ENCODE results near the gene MAML1.

The MAML1 gene

GRCh38 chr5:179806250-179807048 lies 73.8 kb downstream of the MAML1 start, which contains the start of gene MGAT4B:
MGAT4B (minus strand) TSS chr5:179806866; CDS start chr5:179806583, 283 bp downstream.
- no peak for DNase-seq

DNA sequence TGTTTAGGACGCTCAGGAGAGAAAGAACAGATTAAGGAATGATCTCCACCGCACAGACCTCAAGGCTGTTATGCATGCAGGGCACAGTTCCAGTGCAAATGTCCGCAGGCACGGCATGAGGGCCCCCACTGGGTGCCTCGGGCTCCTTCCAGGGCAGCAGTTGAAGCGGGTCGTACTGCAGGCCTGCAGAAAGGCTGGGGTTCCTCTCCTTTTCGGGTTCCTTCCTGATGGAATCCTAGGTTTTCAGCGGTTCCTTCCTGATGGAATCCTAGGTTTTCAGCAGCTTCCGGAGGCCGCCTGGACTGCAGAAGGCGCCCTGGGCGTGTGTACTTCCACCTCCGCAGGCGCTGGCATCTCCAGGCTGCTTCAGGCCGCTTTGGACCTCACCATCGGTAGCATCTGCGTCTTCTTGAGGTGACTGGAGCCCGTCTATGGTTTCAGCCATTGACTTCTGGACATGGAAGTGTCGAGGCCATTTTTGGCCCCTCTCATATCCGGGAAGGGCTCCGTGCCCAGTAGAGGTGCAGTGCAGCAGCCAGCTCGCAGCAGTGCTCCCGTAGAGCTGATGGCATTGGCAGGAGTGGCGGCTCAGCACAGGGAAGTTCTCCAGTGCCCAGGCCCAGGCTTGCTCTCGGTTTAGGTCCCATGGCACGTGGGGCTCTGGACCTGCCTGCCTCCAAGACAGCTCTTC lies 79.7 kb downstream of the MAML1 start:
- no peak for DNase-seq

GRCh38 chr5:179812997-179813607 lies 80.5 kb downstream of the MAML1 start:
- DNase-seq, result no peak

GRCh38 chr5:179814090-179814489 lies 81.5 kb downstream of the MAML1 start:
- DNase-seq, result no peak

DNA sequence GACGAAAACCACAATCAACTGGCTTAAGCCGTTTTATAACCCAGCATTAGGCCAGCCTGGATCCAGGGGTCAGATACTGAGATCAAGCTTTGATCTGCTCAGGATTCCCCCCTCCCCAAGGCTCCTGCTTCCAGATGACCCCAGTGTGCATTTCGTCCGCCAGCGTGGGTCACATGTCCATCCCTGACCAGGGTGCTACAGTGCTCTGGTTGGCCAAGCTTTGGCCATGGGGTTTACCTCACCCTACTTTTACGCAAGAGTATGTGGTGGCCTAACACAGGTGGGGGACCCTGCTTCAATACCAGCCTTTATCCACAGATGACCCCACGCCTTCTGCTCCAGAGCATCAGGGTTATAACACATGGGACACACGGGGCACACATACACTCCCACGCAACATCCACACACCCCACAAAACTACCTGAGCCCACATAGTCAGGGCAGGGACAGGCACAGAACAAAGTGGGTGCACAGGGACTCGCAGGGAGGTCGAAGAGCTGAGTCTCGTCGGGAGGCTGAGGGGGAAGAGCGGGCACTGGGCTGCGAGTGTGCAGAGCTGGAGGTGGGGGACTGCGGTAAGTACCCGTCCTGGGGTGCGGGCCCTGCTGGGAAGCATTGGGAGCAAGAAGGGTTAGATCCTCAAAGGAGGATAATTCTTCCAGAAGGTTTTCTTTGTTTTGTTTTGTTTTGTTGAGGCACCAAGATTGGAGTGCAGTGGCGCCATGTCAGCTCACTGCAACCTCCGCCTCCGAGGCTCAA lies 83.0 kb downstream of the MAML1 start:
- no peak for DNase-seq

DNA sequence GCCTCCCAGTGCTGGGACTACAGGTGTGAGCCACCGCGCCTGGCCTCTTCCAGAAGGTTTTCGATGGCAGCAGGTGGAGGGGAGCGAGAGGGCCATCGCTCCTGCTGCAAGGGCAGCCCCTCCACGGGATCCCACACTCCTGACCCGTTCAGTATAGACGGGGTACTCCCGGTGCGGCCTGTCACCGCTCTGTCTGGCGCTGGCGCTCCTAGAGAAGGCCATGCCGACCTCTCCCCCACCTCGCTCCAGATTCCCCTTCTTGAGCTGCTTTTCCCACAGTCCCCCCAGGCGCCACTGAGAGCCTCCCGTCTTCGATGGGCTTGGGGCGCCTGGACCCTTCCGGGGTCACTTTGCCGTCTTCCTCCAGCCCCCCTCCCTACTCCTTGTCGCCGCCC lies 83.8 kb downstream of the MAML1 start:
- DNase-seq, result no peak

GRCh38 chr5:179816796-179817469 lies 84.3 kb downstream of the MAML1 start:
- no peak for DNase-seq

DNA sequence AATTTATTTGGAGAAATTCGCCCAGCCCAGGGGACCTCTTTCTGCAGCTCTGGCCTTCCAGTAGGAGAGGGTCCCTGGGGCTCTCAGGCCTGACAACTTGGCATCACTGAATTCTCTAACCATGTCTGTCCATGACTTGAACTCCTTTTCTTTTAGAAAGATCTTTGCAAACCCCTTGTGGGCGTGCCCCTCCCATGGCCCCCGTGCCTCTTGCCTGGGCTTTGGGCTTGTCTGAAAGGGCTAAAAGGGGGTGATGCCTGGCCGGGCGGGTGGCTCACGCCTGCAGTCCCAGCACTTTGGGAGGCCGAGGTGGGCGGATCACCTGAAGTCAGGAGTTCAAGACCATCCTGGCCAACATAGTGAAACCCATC lies 84.8 kb downstream of the MAML1 start:
- DNase-seq, result no peak

- DNase-seq, result no peak
Observed at GRCh38 chr5:179817890-179818745, 85.5 kb downstream of the MAML1 start.

- no peak for DNase-seq
Observed at GRCh38 chr5:179818746-179819295, 86.2 kb downstream of the MAML1 start.

GRCh38 chr5:179819296-179820126 lies 86.9 kb downstream of the MAML1 start:
- no peak for DNase-seq

DNA sequence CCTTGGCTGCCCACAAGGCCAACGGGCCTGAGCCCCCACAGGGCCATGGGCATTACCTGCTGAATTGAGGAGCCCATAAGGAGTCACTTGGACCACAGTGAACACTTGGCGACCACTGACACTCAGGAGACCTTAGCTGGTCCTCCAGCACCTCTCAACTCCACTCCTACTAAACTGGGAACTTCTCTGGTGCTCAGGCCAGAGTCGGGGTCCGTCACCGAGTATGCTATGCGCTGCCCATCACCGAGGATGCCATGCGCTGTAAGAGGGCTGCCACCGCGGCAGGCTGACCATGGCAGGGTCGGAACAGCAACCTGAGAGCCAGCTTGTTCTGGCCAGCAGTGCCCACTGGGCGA lies 87.5 kb downstream of the MAML1 start:
- DNase-seq, result no peak

DNA sequence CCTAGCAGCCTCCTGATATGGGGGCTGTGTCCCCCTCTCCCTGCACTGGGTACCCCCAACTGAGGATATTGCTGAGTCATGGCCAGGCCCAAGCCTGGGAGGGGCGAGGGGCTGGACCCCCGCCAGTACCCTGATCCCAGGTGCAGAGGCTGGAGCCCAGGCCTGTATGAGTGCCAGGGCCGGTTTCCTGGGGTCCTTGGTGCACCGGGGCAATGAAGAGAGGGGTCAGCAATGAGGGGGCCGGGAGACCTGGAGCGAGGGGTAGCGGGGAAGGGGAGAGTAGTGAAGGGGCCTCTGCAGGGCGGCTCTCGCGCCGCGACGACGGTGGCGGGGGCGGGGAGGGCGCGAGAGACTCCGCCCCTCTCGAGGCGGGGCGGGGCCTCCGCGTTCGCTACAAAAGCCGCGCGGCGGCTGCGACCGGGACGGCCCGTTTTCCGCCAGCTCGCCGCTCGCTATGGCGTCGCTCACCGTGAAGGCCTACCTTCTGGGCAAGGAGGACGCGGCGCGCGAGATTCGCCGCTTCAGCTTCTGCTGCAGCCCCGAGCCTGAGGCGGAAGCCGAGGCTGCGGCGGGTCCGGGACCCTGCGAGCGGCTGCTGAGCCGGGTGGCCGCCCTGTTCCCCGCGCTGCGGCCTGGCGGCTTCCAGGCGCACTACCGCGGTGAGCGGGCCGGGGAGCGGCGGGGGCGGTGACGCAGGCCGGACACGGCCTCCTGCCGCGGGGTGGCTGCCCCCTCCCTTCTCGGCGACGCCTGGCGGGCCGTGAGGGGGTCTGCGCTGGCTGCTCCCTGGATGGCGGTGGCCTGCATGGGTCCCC lies 88.1 kb downstream of the MAML1 start, which contains the start of gene SQSTM1:
Gene SQSTM1, plus strand, starts transcription at position 423 of the 815 bp plus-strand sequence. Its CDS starts 32 bp downstream, at position 455.
- no peak for DNase-seq

GRCh38 chr5:179821298-179822058 lies 88.9 kb downstream of the MAML1 start:
- peak; percentile 73 for DNase-seq

DNA sequence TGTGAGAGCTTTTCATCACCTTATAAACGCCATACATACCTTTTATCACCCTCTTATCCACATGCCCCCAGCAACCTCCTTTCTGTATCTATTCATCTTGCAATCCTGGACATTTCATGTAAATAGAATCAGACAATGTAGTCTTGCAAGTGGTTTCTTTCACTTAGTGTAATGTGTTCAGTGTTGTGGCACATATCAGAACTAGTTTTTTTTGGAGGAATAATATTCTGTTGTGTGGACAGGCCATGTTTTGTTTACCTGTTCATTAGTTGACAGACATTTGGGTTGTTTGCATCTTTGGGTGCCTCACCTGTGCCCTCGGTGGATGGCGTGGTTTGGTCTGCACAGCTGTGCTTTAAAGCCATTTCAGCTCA lies 89.4 kb downstream of the MAML1 start:
- no peak for DNase-seq

DNA sequence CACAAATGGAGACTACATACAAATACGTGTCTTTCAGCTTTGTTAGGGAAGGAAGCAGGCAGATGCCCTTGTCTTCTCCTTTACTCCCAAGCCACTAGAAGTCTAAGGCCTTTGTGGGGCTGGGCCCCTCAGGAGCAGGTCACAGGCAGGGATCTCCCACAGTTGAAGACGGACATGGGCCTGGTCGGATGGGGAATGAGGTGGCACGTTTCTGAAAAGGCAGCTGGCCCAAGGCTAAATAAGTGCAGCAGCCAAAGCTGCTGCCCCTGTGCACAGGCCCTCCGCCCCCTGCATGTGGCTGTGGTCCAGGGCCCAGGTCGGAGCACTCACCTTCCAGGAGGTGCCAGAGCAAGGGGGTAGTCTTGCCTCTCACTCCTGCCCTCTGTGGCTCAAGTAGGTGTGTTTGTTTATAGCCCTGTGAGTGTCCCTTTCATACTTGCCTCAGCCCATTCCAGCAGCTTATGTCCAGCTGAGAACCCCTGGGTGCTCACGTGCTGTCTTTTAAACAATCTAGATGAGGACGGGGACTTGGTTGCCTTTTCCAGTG lies 89.9 kb downstream of the MAML1 start:
- DNase-seq, result no peak

- no peak for DNase-seq
Observed at GRCh38 chr5:179823937-179824744, 91.5 kb downstream of the MAML1 start.

DNA sequence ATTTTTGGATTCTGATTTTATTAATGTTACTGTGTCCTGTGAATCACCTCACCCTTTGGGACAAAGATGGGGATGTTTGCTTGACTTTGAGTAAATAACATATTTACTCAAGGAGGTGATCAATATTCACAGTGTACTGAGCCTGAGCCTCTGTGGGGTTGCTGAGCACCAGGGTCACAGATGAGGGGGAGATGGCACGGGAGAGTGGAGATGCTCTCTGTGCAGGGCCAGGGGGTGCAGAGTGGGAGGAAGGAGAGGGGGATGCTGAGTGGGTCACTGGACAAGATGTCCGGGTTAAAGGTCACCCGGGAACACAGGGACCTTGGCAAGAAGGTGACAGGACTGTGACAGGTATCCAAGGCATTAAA lies 92.1 kb downstream of the MAML1 start:
- DNase-seq, result no peak
